Measurements from ENCODE around the gene BACE2.
"Not testable (repeated sequence)": the region's sequence is repeated elsewhere in the genome, so short reads cannot be mapped to it uniquely, and the experiment has no call there.

BACE2 gene

DNA sequence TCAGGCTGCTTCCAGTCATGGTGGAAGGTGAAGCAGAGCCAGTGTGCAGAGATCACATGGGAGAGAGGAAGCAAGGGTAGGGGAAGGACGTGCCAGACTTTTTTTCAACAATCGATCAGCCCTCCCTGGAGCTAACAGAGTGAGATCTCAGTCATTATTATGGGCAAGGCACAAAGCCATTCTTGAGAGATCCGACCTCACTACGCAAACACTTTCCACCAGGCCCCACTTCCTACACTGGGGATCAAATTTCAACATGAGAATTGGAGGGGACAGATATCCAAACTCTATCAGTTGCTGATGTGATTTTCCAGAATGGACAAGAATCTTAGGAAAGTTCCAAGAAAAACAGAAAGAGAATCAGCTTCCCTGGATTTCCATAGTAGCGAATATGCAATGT lies 60.5 kb downstream of the BACE2 start:
- Histone ChIP-seq H3K9me3 (ENCODE audit: control insufficient read depth, insufficient read depth, low read length) (no peaks in the 10 kb centered on the region), H3K36me3 (ENCODE audit: control insufficient read depth, insufficient read depth, low read length) (no peaks in the 10 kb centered on the region), H3K27ac (ENCODE audit: low read depth, low read length) (no peak overlapping the region), H3K4me1 (ENCODE audit: control insufficient read depth, insufficient read depth, low read length) (no peaks in the 10 kb centered on the region), H3K9ac (ENCODE audit: low read depth, low read length) (no peak overlapping the region), H3K4me3 (ENCODE audit: low read depth, low read length) (no peak overlapping the region), H3K27me3 (ENCODE audit: control insufficient read depth, insufficient read depth, low read length) (no peaks in the 10 kb centered on the region)

DNA sequence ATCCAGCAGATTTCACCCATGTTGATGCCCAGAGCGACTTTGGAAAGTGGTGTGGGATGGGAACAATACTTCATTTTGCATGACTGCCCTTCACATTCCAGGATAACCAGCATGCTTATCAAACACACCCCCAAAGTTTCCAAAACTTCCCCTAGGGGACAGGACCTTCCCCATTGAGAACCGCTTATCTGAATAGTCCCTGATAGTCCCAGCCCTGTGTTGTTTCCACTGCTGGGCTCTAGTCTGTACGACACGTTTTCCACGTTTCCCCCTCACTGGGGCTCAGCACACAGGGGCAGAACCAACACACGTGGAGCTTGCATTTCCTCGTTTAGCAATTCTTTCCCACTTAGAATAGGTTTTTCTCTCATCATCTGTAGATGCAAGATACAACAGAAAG lies 61.0 kb downstream of the BACE2 start:
- H3K27ac ChIP-seq (ENCODE audit: low read depth, low read length) = no peak overlapping the region
- H3K9ac ChIP-seq (ENCODE audit: low read depth, low read length) = no peak overlapping the region
- H3K4me3 ChIP-seq (ENCODE audit: low read depth, low read length) = no peak overlapping the region
- H3K27me3 ChIP-seq (ENCODE audit: control insufficient read depth, insufficient read depth, low read length) = no peaks in the 10 kb centered on the region
- no peaks in the 10 kb centered on the region for H3K4me1 ChIP-seq (ENCODE audit: control insufficient read depth, insufficient read depth, low read length)
- no peaks in the 10 kb centered on the region for H3K9me3 ChIP-seq (ENCODE audit: control insufficient read depth, insufficient read depth, low read length)
- no peaks in the 10 kb centered on the region for H3K36me3 ChIP-seq (ENCODE audit: control insufficient read depth, insufficient read depth, low read length)

DNA sequence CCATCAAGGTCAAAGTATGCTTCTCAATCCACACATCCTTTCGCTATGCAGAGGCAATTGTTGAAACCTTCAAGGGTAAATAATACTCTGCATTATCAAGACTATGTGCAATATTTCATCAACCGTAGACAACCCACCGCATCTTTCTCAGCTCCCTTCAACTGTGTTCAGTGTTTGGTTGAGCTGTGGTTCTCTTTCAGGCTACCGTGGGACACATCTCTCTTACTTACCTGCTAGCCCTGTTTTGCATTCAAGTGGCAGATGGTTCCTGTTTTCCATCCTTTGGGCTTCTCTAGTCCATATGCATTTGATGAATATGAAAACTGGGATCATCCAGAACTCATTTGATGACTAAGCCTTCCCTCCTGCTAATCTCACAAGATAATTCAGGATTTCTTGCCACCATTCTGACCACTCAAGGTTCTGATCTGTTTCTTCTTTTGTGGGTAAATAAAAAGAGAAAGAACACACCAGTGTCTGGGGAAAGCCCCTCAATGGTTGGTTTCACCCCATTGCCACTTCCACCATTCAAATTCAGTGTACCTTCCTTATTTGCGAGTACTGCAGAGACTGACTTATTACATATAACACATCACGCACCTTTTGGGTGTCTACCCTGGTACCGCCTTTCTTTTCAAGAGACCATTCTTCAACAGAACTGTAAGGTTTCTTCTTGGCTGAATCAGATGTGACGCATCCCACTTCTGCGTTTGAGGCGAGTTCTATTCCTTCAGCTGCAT lies 61.7 kb downstream of the BACE2 start:
- H3K9me3 ChIP-seq (ENCODE audit: control insufficient read depth, insufficient read depth, low read length) = no peaks in the 10 kb centered on the region
- H3K27ac ChIP-seq (ENCODE audit: low read depth, low read length) = no peak overlapping the region
- H3K36me3 ChIP-seq (ENCODE audit: control insufficient read depth, insufficient read depth, low read length) = no peaks in the 10 kb centered on the region
- H3K27me3 ChIP-seq (ENCODE audit: control insufficient read depth, insufficient read depth, low read length) = no peaks in the 10 kb centered on the region
- H3K4me3 ChIP-seq (ENCODE audit: low read depth, low read length) = no peak overlapping the region
- no peak overlapping the region for H3K9ac ChIP-seq (ENCODE audit: low read depth, low read length)
- no peaks in the 10 kb centered on the region for H3K4me1 ChIP-seq (ENCODE audit: control insufficient read depth, insufficient read depth, low read length)

DNA sequence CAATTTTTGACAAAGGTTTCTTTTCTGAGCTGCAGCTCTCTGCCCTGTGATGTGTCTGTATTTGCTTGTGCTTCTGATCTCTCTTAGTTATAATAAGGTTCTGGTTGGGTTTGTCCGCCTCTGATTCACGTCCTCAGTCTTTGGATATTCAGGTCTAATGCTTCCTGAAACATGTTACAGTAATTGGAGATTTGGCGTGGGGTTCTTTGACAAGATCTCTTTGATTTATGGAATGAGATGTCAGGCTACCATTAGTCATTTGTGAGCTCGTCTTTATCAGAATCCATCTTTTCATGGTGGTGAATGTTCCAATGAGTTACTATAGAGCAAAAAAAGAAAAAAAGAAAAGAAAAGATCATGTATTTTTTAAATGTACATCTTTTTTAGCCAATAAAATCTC lies 62.5 kb downstream of the BACE2 start:
- Histone ChIP-seq H3K4me3 (ENCODE audit: low read depth, low read length) (no peak overlapping the region), H3K27ac (ENCODE audit: low read depth, low read length) (no peak overlapping the region), H3K9ac (ENCODE audit: low read depth, low read length) (no peak overlapping the region), H3K4me1 (ENCODE audit: control insufficient read depth, insufficient read depth, low read length) (no peaks in the 10 kb centered on the region), H3K9me3 (ENCODE audit: control insufficient read depth, insufficient read depth, low read length) (no peaks in the 10 kb centered on the region), H3K27me3 (ENCODE audit: control insufficient read depth, insufficient read depth, low read length) (no peaks in the 10 kb centered on the region), H3K36me3 (ENCODE audit: control insufficient read depth, insufficient read depth, low read length) (no peaks in the 10 kb centered on the region)

DNA sequence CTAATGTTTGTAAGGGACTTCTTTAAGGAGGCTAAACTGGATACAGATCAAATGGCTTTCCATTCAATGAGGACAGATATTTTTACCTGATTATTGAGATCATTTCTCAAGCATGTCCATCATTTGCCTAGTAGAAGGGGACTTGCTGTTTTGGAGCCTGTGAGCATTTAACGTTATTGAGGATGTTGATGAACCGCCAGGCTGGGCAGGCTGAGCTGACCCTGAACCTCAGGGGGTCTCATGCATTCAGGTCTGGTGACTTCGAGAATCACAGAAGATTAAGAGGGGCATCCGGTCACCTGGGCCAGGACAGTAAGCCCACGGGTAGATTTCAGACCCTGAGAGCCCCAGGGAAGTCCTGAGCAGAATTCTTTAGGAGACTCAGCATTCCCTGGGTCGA lies 63.1 kb downstream of the BACE2 start:
- H3K4me1 ChIP-seq (ENCODE audit: control insufficient read depth, insufficient read depth, low read length) = no peaks in the 10 kb centered on the region
- no peak overlapping the region for H3K9ac ChIP-seq (ENCODE audit: low read depth, low read length)
- H3K27me3 ChIP-seq (ENCODE audit: control insufficient read depth, insufficient read depth, low read length) = no peaks in the 10 kb centered on the region
- no peaks in the 10 kb centered on the region for H3K9me3 ChIP-seq (ENCODE audit: control insufficient read depth, insufficient read depth, low read length)
- H3K27ac ChIP-seq (ENCODE audit: low read depth, low read length) = no peak overlapping the region
- H3K4me3 ChIP-seq (ENCODE audit: low read depth, low read length) = no peak overlapping the region
- H3K36me3 ChIP-seq (ENCODE audit: control insufficient read depth, insufficient read depth, low read length) = no peaks in the 10 kb centered on the region

DNA sequence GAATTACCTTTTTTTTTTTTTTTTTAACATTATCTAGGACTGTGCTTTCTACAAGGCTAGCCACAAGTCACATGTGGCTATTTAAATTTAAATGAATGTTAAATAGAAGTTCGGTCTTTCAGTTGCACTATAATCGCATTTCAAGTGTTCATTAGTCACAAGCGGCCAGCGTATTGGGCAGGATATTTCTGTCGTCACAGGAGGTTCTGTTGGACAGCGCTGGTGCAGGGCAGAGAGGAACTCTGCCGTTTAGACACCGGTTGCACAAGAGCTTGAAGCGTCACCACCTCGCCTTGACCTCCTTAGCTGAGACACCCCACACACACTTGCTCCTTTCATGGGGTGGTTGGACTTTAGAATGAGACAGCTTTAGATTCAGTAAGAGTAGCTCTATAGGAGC lies 64.1 kb downstream of the BACE2 start:
- H3K9me3 ChIP-seq (ENCODE audit: control insufficient read depth, insufficient read depth, low read length) = no peaks in the 10 kb centered on the region
- no peaks in the 10 kb centered on the region for H3K27me3 ChIP-seq (ENCODE audit: control insufficient read depth, insufficient read depth, low read length)
- H3K36me3 ChIP-seq (ENCODE audit: control insufficient read depth, insufficient read depth, low read length) = no peaks in the 10 kb centered on the region
- H3K4me1 ChIP-seq (ENCODE audit: control insufficient read depth, insufficient read depth, low read length) = no peaks in the 10 kb centered on the region
- H3K9ac ChIP-seq (ENCODE audit: low read depth, low read length) = no peak overlapping the region
- H3K27ac ChIP-seq (ENCODE audit: low read depth, low read length) = no peak overlapping the region
- no peak overlapping the region for H3K4me3 ChIP-seq (ENCODE audit: low read depth, low read length)

DNA sequence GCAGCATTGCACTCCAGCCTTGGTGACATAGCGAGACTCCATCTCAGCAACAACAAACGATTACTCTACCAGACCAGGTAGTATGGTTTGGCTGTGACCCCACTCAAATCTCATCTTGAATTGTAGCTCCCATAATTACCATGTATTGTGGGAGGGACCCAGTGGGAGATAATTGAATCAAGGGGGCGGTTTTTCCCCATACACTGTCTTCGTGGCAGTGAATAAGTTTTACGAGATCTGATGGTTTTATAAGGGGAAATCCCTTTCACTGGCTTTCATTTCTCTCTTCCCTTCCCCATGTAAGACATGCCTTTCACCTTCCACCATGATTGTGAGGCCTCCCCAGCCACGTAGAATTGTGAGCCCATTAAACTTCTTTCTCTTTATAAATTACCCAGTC lies 66.0 kb downstream of the BACE2 start:
- H3K27ac ChIP-seq (ENCODE audit: low read depth, low read length) = no peak overlapping the region
- H3K27me3 ChIP-seq (ENCODE audit: control insufficient read depth, insufficient read depth, low read length) = no peaks in the 10 kb centered on the region
- no peaks in the 10 kb centered on the region for H3K4me1 ChIP-seq (ENCODE audit: control insufficient read depth, insufficient read depth, low read length)
- no peak overlapping the region for H3K9ac ChIP-seq (ENCODE audit: low read depth, low read length)
- H3K4me3 ChIP-seq (ENCODE audit: low read depth, low read length) = no peak overlapping the region
- no peaks in the 10 kb centered on the region for H3K36me3 ChIP-seq (ENCODE audit: control insufficient read depth, insufficient read depth, low read length)
- no peaks in the 10 kb centered on the region for H3K9me3 ChIP-seq (ENCODE audit: control insufficient read depth, insufficient read depth, low read length)

DNA sequence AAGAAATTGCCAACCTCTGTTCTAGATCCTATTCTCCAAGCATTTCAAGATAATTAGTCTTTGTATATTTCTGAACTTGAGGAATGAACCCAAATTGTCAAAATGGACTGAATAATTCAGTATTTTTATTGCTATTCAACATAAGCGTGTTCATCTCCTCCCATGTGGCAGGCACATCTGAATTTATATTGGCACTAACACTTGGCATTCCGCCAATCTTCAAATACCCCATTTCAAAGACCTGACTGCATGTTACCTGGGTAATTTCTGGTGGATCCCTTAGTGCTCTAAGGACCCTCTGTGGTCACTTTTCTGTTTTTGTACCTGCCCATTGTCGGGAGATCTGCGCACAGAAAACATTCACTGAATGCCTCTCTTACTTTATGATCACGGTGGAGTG lies 66.6 kb downstream of the BACE2 start:
- Histone ChIP-seq H3K4me1 (ENCODE audit: control insufficient read depth, insufficient read depth, low read length) (no peaks in the 10 kb centered on the region), H3K27me3 (ENCODE audit: control insufficient read depth, insufficient read depth, low read length) (no peaks in the 10 kb centered on the region), H3K36me3 (ENCODE audit: control insufficient read depth, insufficient read depth, low read length) (no peaks in the 10 kb centered on the region), H3K9ac (ENCODE audit: low read depth, low read length) (no peak overlapping the region), H3K27ac (ENCODE audit: low read depth, low read length) (no peak overlapping the region), H3K9me3 (ENCODE audit: control insufficient read depth, insufficient read depth, low read length) (no peaks in the 10 kb centered on the region), H3K4me3 (ENCODE audit: low read depth, low read length) (no peak overlapping the region)

DNA sequence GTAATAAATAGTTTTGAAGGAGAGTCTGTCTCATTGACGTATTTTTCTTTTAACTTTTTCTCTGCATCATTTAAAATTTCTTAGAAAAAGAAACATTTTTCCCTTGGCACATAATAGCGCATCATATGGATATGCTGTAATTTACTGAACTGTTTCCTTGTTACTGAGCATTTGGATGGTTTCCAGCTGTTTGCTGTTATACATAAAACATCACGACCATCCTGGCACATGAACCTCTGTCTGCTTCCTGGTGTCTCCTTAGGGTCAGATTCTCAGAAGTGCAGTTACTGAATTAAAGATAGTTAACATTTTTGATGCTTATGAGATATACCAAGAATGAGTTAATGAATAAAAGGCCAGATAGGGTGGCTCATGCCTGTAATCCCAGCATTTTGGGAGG lies 67.2 kb downstream of the BACE2 start:
- Histone ChIP-seq H3K9me3 (ENCODE audit: control insufficient read depth, insufficient read depth, low read length) (no peaks in the 10 kb centered on the region), H3K4me1 (ENCODE audit: control insufficient read depth, insufficient read depth, low read length) (no peaks in the 10 kb centered on the region), H3K4me3 (ENCODE audit: low read depth, low read length) (no peak overlapping the region), H3K27ac (ENCODE audit: low read depth, low read length) (no peak overlapping the region), H3K27me3 (ENCODE audit: control insufficient read depth, insufficient read depth, low read length) (no peaks in the 10 kb centered on the region), H3K36me3 (ENCODE audit: control insufficient read depth, insufficient read depth, low read length) (no peaks in the 10 kb centered on the region), H3K9ac (ENCODE audit: low read depth, low read length) (no peak overlapping the region)

DNA sequence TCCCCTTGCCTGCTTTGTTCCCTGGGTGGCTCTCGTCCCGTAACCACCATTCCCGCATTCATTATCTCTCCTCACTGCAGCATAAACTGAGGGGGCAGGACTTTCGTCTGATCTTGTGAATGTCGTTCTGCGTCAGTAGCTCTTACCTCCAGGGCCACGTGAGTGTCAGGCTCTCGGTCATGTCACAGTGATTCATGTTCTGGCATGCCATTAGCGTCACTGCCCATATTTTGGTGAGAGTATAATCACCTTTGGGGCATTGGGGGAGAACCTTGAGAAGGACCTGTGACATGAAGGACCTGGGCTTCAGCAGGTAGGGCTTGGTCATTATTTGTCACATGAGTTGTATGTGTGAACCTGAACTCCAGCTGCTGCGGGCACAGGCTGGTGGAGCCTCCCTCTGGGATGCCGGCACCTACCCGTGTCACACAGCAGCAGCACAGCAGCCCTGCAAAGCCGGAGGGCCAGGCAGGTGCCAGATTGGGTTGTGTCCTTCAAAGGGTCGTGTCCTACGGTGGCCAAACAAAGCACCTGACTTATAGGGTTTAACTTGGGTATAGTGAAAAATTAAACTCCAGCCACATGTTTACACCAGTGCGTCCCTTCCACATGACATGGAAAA lies 68.5 kb downstream of the BACE2 start:
- Histone ChIP-seq H3K4me3 (ENCODE audit: low read depth, low read length) (no peak overlapping the region), H3K9me3 (ENCODE audit: control insufficient read depth, insufficient read depth, low read length) (no peaks in the 10 kb centered on the region), H3K27me3 (ENCODE audit: control insufficient read depth, insufficient read depth, low read length) (no peaks in the 10 kb centered on the region), H3K27ac (ENCODE audit: low read depth, low read length) (no peak overlapping the region), H3K9ac (ENCODE audit: low read depth, low read length) (no peak overlapping the region), H3K4me1 (ENCODE audit: control insufficient read depth, insufficient read depth, low read length) (no peaks in the 10 kb centered on the region), H3K36me3 (ENCODE audit: control insufficient read depth, insufficient read depth, low read length) (no peaks in the 10 kb centered on the region)

DNA sequence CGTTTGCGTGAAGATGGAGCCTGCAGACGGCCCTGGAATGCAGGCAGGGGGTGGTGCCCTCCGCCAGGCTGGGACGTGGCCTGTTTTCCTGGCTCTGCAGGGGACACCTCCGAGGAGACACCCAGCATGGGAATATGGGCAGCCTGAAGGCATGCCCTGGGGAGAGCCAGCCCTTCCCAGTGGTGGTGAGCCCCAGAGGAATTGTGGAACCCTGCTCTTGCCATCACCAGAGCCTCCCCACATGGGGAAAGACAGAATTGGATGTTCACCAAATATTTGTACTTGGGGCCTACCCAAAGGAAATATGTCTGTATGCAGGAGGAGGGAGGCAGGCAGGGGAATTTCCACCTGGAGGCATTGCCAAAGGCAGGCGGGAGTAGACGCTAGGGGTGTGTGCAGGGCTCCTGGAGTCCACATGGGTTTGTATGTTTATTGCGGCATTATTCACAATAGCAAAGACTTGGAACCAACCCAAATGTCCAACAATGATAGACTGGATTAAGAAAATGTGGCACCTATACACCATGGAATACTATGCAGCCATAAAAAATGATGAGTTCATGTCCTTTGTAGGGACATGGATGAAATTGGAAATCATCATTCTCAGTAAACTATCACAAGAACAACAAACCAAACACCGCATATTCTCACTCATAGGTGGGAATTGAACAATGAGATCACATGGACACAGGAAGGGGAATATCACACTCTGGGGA lies 70.3 kb downstream of the BACE2 start:
- H3K9me3 ChIP-seq (ENCODE audit: control insufficient read depth, insufficient read depth, low read length); H3K36me3 ChIP-seq (ENCODE audit: control insufficient read depth, insufficient read depth, low read length); H3K4me1 ChIP-seq (ENCODE audit: control insufficient read depth, insufficient read depth, low read length): not testable (repeated sequence)

More for the DNA sequence above, 70.3 kb downstream of the BACE2 start:
- H3K4me3 ChIP-seq (ENCODE audit: low read depth, low read length); H3K27ac ChIP-seq (ENCODE audit: low read depth, low read length); H3K27me3 ChIP-seq (ENCODE audit: control insufficient read depth, insufficient read depth, low read length); H3K9ac ChIP-seq (ENCODE audit: low read depth, low read length): not testable (repeated sequence)
